OCI-LY7 (cell line): ENCODE data around the gene RPGRIP1. TPM values are rescaled to one million over a fixed set of nuclear protein-coding genes. Genes with fewer than 3 reads are reported as not detected.

Source experiments
- BruUV-seq: library from RNA; stranded (reverse); fragments of 400-500 nt; replicated peaks from 2 replicates; lab custom pipeline; 2021; lab: Mats Ljungman, UMichigan
- CTCF ChIA-PET: fragments of 300-600 bp; sonication (Branson Sonifier 250); formaldehyde crosslinking; loops from one replicate; lab custom pipeline; 2022; ENCODE audit warnings: antibody characterized with exemption; ENCODE audit not compliant: unreplicated experiment; lab: Charles Lee
- POLR2A ChIA-PET: fragments of 300-600 bp; sonication (Branson Sonifier 250); formaldehyde crosslinking; loops from one replicate; lab custom pipeline; 2022; ENCODE audit warnings: antibody characterized with exemption; lab: Charles Lee
- DNase-seq: peaks from one replicate; pipeline ENCODE4 v3.0.0-alpha.2; 2015; ENCODE audit warnings: low spot score
- H2AFZ ChIP-seq: fragments of 200-600 bp; sonication (generic), shearing (Covaris generic); 2 replicates; pipeline ENCODE4 v1.6.1; 2014; ENCODE audit warnings: mild to moderate bottlenecking, antibody characterized with exemption, low read length, moderate library complexity
- H3K27ac ChIP-seq: fragments of 200-600 bp; sonication (generic); 2 replicates; pipeline ENCODE4 v1.5.1; 2014; ENCODE audit warnings: mixed run types, low read depth, mild to moderate bottlenecking, moderate library complexity, low read length, inconsistent platforms; ENCODE audit not compliant: poor library complexity, severe bottlenecking
- H3K36me3 ChIP-seq: fragments of 200-600 bp; sonication (generic); 2 replicates; pipeline ENCODE4 v1.6.1; 2014; ENCODE audit warnings: mild to moderate bottlenecking, antibody characterized with exemption, low read length, moderate library complexity, mixed read lengths; ENCODE audit not compliant: insufficient read depth
- H3K4me1 ChIP-seq: fragments of 200-600 bp; sonication (generic); 2 replicates; pipeline ENCODE4 v1.5.1; 2014; ENCODE audit warnings: mild to moderate bottlenecking, low read length; ENCODE audit not compliant: insufficient read depth, poor library complexity, severe bottlenecking
- H3K4me2 ChIP-seq: fragments of 200-600 bp; sonication (generic); 2 replicates; pipeline ENCODE4 v1.6.1; 2014; ENCODE audit warnings: mild to moderate bottlenecking, low read length
- H3K4me3 ChIP-seq: fragments of 200-600 bp; sonication (generic); 2 replicates; pipeline ENCODE4 v1.5.1; 2014; ENCODE audit warnings: mild to moderate bottlenecking, low read depth, low read length; ENCODE audit not compliant: poor library complexity, severe bottlenecking
- H3K79me2 ChIP-seq: fragments of 200-600 bp; sonication (generic); 2 replicates; pipeline ENCODE4 v1.6.1; 2016; ENCODE audit warnings: low read depth, mild to moderate bottlenecking, low read length, moderate library complexity, mixed read lengths; ENCODE audit not compliant: insufficient read depth
- H3K9me2 ChIP-seq: fragments of 200-600 bp; sonication (generic); 2 replicates; pipeline ENCODE4 v1.6.1; 2016; ENCODE audit warnings: mild to moderate bottlenecking, low read length, mixed read lengths; ENCODE audit not compliant: insufficient read depth
- H3K9me3 ChIP-seq: fragments of 200-600 bp; sonication (generic); 2 replicates; pipeline ENCODE4 v1.6.1; 2014; ENCODE audit warnings: mild to moderate bottlenecking, mixed run types, low read length, mixed read lengths
- H4K20me1 ChIP-seq: fragments of 200-600 bp; sonication (generic); 2 replicates; pipeline ENCODE4 v1.6.1; 2014; ENCODE audit warnings: mild to moderate bottlenecking, antibody characterized with exemption, low read length, moderate library complexity, mixed read lengths; ENCODE audit not compliant: insufficient read depth
- CTCF ChIP-seq: fragments of 200-600 bp; sonication (generic); conservative IDR thresholded peaks from 2 replicates; pipeline ENCODE4 v1.5.1; 2014; ENCODE audit warnings: mild to moderate bottlenecking, antibody characterized with exemption, low read length, moderate library complexity, mixed read lengths
- EZH2phosphoT487 ChIP-seq: fragments of 200-600 bp; sonication (generic); IDR thresholded peaks from 2 replicates; pipeline ENCODE4 v1.6.1; 2018; ENCODE audit warnings: low read depth, borderline replicate concordance, mild to moderate bottlenecking, mixed run types, antibody characterized with exemption, low read length, moderate library complexity, mixed read lengths
- intact Hi-C: fragments of 100-400 bp; cut with micrococcal nuclease; formaldehyde crosslinking; loops from one replicate; pipeline ENCODE4 v1.10.0; 2022; ENCODE audit not compliant: unreplicated experiment
- total RNA-seq, 2 experiments: library from RNA; depleted of rRNA in 1 of 2; stranded (reverse); fragments of >200 nt in 1 of 2; shearing (Covaris generic) in 1 of 2; gene quantifications; 2 replicates each; pipeline ENCODE4 v1.2.3, GENCODE V29; 2014 to 2022

The RPGRIP1 gene
- total RNA-seq, 2 experiments from 2014 or later: 0.13 to 0.51 TPM

GRCh38 chr14:21326972-21327371 is 47.1 kb downstream of the RPGRIP1 start:
- no peaks in the 10 kb centered on the region for H3K4me1 ChIP-seq
- ChIA-PET CTCF (no interaction called here), POLR2A (no interaction called here)
- H4K20me1 ChIP-seq: no peaks in the 10 kb centered on the region
- no peaks in the 10 kb centered on the region for H3K9me2 ChIP-seq
- no TSS peak for BruUV-seq
- DNase-seq: peak; percentile 13
- H3K79me2 ChIP-seq: no peaks in the 10 kb centered on the region
- no peak overlapping the region for H3K4me2 ChIP-seq
- no peak for TF ChIP-seq EZH2phosphoT487
- peak; percentile 50 for TF ChIP-seq CTCF
- no peaks in the 10 kb centered on the region for H3K36me3 ChIP-seq
- intact Hi-C loops: no loop called here
- H3K4me3 ChIP-seq: no peak overlapping the region
- no peak overlapping the region for H3K27ac ChIP-seq
- H2AFZ ChIP-seq: no peak overlapping the region
- H3K9me3 ChIP-seq: no peaks in the 10 kb centered on the region

Other genes with a start within 250 kb of the RPGRIP1 start
- not detected in 2 replicates for gene TPPP2, start 249.9 kb upstream of the RPGRIP1 start, total RNA-seq (2014; rRNA removed; shearing (Covaris generic))
- not detected in 2 replicates for gene TPPP2, start 249.9 kb upstream of the RPGRIP1 start, total RNA-seq (2022)
- not detected in 2 replicates for gene RNASE13, start 245.3 kb upstream of the RPGRIP1 start, total RNA-seq (2014; rRNA removed; shearing (Covaris generic))
- not detected in 2 replicates for gene RNASE13, start 245.3 kb upstream of the RPGRIP1 start, total RNA-seq (2022)
- gene RNASE7, start 237.7 kb upstream of the RPGRIP1 start, total RNA-seq (2014; rRNA removed; shearing (Covaris generic)): not detected in 2 replicates
- not detected in 2 replicates for gene RNASE7, start 237.7 kb upstream of the RPGRIP1 start, total RNA-seq (2022)
- gene RNASE8, start 222.3 kb upstream of the RPGRIP1 start, total RNA-seq (2014; rRNA removed; shearing (Covaris generic)): not detected in 2 replicates
- not detected in 2 replicates for gene RNASE8, start 222.3 kb upstream of the RPGRIP1 start, total RNA-seq (2022)
- 1.3 and 4.3 TPM in 2 replicates for gene ARHGEF40, start 209.8 kb upstream of the RPGRIP1 start, total RNA-seq (2014; rRNA removed; shearing (Covaris generic))
- gene ARHGEF40, start 209.8 kb upstream of the RPGRIP1 start, total RNA-seq (2022): 2.0 TPM in 2 replicates
- gene ZNF219, start 181.4 kb upstream of the RPGRIP1 start, total RNA-seq (2014; rRNA removed; shearing (Covaris generic)): 5.2 and 9.8 TPM in 2 replicates
- gene ZNF219, start 181.4 kb upstream of the RPGRIP1 start, total RNA-seq (2022): 13.2 and 15.5 TPM in 2 replicates
- 1.2 TPM in 1 of 2 replicates, not detected in the other for gene TMEM253, start 179.0 kb upstream of the RPGRIP1 start, total RNA-seq (2014; rRNA removed; shearing (Covaris generic))
- gene TMEM253, start 179.0 kb upstream of the RPGRIP1 start, total RNA-seq (2022): 0.88 and 0.89 TPM in 2 replicates
- gene OR5AU1, start 124.0 kb upstream of the RPGRIP1 start, total RNA-seq (2014; rRNA removed; shearing (Covaris generic)): not detected in 2 replicates
- gene OR5AU1, start 124.0 kb upstream of the RPGRIP1 start, total RNA-seq (2022): not detected in 2 replicates
- 887 and 1,000 TPM in 2 replicates for gene HNRNPC, start 10.6 kb upstream of the RPGRIP1 start, total RNA-seq (2014; rRNA removed; shearing (Covaris generic))
- gene HNRNPC, start 10.6 kb upstream of the RPGRIP1 start, total RNA-seq (2022): 897 and 969 TPM in 2 replicates
- 100 and 106 TPM in 2 replicates for gene SUPT16H, start 103.9 kb downstream of the RPGRIP1 start, total RNA-seq (2014; rRNA removed; shearing (Covaris generic))
- 146 and 151 TPM in 2 replicates for gene SUPT16H, start 103.9 kb downstream of the RPGRIP1 start, total RNA-seq (2022)
- gene CHD8, start 176.0 kb downstream of the RPGRIP1 start, total RNA-seq (2014; rRNA removed; shearing (Covaris generic)): 64.1 and 69.2 TPM in 2 replicates
- gene CHD8, start 176.0 kb downstream of the RPGRIP1 start, total RNA-seq (2022): 115 and 124 TPM in 2 replicates
- 14.4 and 14.5 TPM in 2 replicates for gene RAB2B, start 196.9 kb downstream of the RPGRIP1 start, total RNA-seq (2014; rRNA removed; shearing (Covaris generic))
- gene RAB2B, start 196.9 kb downstream of the RPGRIP1 start, total RNA-seq (2022): 18.7 and 24.2 TPM in 2 replicates
- 17.6 and 26.1 TPM in 2 replicates for gene TOX4, start 197.1 kb downstream of the RPGRIP1 start, total RNA-seq (2014; rRNA removed; shearing (Covaris generic))
- gene TOX4, start 197.1 kb downstream of the RPGRIP1 start, total RNA-seq (2022): 56.2 and 65.4 TPM in 2 replicates
- gene METTL3, start 231.3 kb downstream of the RPGRIP1 start, total RNA-seq (2014; rRNA removed; shearing (Covaris generic)): 118 and 145 TPM in 2 replicates
- 101 and 105 TPM in 2 replicates for gene METTL3, start 231.3 kb downstream of the RPGRIP1 start, total RNA-seq (2022)
- 7.9 and 8.2 TPM in 2 replicates for gene SALL2, start 246.3 kb downstream of the RPGRIP1 start, total RNA-seq (2014; rRNA removed; shearing (Covaris generic))
- 12.9 and 15.9 TPM in 2 replicates for gene SALL2, start 246.3 kb downstream of the RPGRIP1 start, total RNA-seq (2022)